Activated T-helper 2 cell treated with anti-CD3 and anti-CD28 coated beads, Interferon-gamma antibody, Interleukin-2, Interleukin-4, amounts not matched to agents 10 μg/mL and 5 μg/mL and 100 μg/mL, durations not matched to agents 14 hours and 24 hours and 36 hours (primary cell): Measurements from ENCODE around the gene RAB36. TPM values are rescaled to one million over a fixed set of nuclear protein-coding genes. Genes with fewer than 3 reads are reported as not detected.

Source experiments
- DNase-seq: peaks from one replicate; pipeline ENCODE4 v3.0.0; 2021; ENCODE audit warnings: low spot score
- H3K27ac Mint-ChIP-seq: one replicate; pipeline ENCODE4 v1.8.0; 2021; ENCODE audit warnings: mixed read lengths
- H3K27me3 Mint-ChIP-seq: one replicate; pipeline ENCODE4 v1.8.0; 2021; ENCODE audit warnings: low read depth, mixed read lengths
- H3K36me3 Mint-ChIP-seq: one replicate; pipeline ENCODE4 v1.8.0; 2021; ENCODE audit warnings: low read depth, mixed read lengths
- H3K4me1 Mint-ChIP-seq: one replicate; pipeline ENCODE4 v1.8.0; 2021; ENCODE audit warnings: low read depth, mixed read lengths
- H3K4me3 Mint-ChIP-seq: one replicate; pipeline ENCODE4 v1.8.0; 2021; ENCODE audit warnings: low read depth, mild to moderate bottlenecking, moderate library complexity, mixed read lengths
- H3K9me3 Mint-ChIP-seq: one replicate; pipeline ENCODE4 v1.8.0; 2021; ENCODE audit warnings: mixed read lengths
- intact Hi-C: fragments of 100-400 bp; cut with micrococcal nuclease; formaldehyde crosslinking; loops from one replicate; pipeline ENCODE4 v1.15.1; 2023
- total RNA-seq: library from RNA; stranded (reverse); gene quantifications from 2 replicates; pipeline ENCODE4 v1.2.3, GENCODE V29; 2022

RAB36 gene, protein sequence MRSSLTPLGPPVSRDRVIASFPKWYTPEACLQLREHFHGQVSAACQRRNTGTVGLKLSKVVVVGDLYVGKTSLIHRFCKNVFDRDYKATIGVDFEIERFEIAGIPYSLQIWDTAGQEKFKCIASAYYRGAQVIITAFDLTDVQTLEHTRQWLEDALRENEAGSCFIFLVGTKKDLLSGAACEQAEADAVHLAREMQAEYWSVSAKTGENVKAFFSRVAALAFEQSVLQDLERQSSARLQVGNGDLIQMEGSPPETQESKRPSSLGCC
- total RNA-seq, result not detected in 2 replicates

DNA sequence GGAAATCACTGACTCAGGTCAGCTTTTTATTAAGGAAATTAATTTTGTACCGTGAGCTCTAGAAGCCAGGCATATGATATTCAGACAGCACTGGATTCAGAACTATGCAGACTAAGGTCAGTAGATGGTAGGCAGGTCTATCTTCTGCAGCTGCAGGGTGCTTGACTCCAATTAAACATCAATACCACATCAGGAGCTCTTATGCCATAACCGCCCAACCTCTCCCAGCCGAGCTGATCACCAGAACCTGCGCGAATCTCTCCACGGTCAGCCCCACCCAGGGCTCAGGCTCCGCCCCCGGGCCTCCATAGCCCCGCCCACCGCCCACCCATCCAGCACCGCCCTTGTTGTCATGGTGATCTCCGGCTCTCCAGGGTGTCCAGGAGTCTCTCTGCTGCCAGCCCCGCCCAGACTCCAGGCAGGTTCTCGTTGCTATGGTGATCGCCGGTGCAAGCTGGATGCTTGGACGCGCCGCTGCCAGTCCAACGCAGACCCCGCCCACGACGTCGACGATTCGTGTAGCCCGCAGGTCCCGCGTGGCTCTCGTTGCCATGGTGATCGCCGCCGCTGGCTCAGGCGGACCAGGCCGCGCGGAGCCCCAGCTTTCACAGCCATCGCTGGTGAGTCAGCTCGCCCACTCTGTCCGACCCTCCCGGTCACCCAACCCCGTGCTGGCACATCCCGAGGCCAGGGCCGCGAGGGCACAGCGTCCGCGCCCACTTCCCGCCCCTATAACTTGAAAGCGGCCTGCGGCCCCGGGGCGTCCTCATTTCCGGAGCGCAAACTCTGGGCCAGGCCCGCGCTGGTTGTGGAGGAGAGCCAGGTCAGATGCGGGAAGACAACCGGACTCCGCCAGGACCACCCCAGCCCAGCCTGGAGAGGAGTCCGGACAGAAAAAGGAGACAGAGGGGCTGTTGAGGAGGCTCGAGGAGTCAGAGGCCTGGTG, at the start of gene RAB36:
RAB36 (plus strand) TSS at position 546 of the 946 bp plus-strand sequence. CDS start 1,140 bp downstream, outside the sequence.
- peak; percentile 85 for DNase-seq
- intact Hi-C loops, result no loop called here
- peaks cover 11% of the 10 kb centered on the region for H3K27me3 Mint-ChIP-seq
- H3K27ac Mint-ChIP-seq, result no peak within 1 kb of the TSS
- H3K4me1 Mint-ChIP-seq, result peaks cover 24% of the 10 kb centered on the region
- no peaks in the 10 kb centered on the region for H3K9me3 Mint-ChIP-seq
- H3K36me3 Mint-ChIP-seq, result no peaks in the 10 kb centered on the region
- H3K4me3 Mint-ChIP-seq, result peak within 1 kb of the TSS; percentile 60

DNA sequence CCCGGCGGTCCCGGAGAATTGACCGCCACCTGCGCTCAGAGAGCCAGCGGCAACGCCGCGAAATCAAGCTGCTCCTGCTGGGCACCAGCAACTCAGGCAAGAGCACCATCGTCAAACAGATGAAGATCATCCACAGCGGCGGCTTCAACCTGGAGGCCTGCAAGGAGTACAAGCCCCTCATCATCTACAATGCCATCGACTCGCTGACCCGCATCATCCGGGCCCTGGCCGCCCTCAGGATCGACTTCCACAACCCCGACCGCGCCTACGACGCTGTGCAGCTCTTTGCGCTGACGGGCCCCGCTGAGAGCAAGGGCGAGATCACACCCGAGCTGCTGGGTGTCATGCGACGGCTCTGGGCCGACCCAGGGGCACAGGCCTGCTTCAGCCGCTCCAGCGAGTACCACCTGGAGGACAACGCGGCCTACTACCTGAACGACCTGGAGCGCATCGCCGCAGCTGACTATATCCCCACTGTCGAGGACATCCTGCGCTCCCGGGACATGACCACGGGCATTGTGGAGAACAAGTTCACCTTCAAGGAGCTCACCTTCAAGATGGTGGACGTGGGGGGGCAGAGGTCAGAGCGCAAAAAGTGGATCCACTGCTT, 49.4 kb upstream of the RAB36 start:
- no peaks in the 10 kb centered on the region for H3K27me3 Mint-ChIP-seq
- no peak for DNase-seq
- no peaks in the 10 kb centered on the region for H3K4me1 Mint-ChIP-seq
- H3K27ac Mint-ChIP-seq, result no peak overlapping the region
- H3K36me3 Mint-ChIP-seq, result no peaks in the 10 kb centered on the region
- H3K4me3 Mint-ChIP-seq, result no peak overlapping the region
- intact Hi-C loops, result no loop called here
- no peaks in the 10 kb centered on the region for H3K9me3 Mint-ChIP-seq

DNA sequence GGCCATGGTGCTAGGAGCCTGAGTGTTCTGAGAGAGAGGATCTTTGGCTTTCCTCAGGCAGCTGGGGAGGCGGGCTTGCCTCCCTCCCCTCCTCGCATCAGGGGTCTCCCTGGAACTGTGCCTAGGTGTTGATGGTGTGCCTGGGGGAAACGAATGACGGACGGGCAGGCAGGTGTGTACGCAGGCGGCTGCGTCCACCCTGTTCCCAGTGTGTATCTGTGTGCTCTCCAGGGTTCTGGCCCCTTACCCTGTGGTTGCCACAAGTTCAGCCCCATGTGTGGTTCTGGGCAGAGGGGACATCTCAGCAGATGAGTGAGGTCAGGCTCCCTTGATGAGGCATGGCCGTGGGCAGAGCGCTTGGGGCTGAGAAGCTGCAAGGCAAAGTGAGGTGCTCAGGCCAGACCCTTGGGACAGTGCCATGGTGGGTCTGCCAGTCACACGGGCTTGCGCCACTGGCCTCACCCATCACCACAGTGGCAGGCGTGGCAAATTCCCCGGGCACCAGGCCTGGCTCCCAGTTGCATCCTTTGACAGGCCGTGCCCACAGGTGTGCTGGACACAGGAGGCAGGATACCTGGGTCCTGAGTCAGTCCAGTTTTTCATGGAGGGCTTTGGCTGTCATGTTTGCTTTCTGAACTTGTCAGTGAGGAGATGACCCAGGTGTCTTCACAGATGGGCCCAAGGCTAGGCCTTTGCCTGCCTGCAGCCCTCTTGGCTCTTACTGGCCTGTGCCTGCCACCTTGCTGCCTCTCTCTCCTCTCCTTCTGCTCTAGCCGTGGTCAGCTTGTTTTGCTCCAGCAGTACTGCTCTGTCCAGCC, 47.7 kb upstream of the RAB36 start:
- intact Hi-C loops, result no loop called here
- Mint-ChIP-seq H3K4me1 (no peaks in the 10 kb centered on the region), H3K27ac (no peak overlapping the region), H3K9me3 (no peaks in the 10 kb centered on the region), H3K4me3 (no peak overlapping the region), H3K27me3 (no peaks in the 10 kb centered on the region), H3K36me3 (no peaks in the 10 kb centered on the region)
- no peak for DNase-seq

GRCh38 chr22:23098230-23098705, 47.0 kb upstream of the RAB36 start:
- Mint-ChIP-seq H3K9me3 (no peaks in the 10 kb centered on the region), H3K27ac (no peak overlapping the region), H3K36me3 (no peaks in the 10 kb centered on the region), H3K4me3 (no peak overlapping the region), H3K27me3 (no peaks in the 10 kb centered on the region), H3K4me1 (no peaks in the 10 kb centered on the region)
- intact Hi-C loops, result no loop called here
- no peak for DNase-seq

- Mint-ChIP-seq H3K9me3 (no peaks in the 10 kb centered on the region), H3K27me3 (no peaks in the 10 kb centered on the region), H3K4me3 (no peak overlapping the region), H3K36me3 (no peaks in the 10 kb centered on the region), H3K4me1 (no peaks in the 10 kb centered on the region), H3K27ac (no peak overlapping the region)
- intact Hi-C loops, result no loop called here
- no peak for DNase-seq
Measured at GRCh38 chr22:23098718-23099530, 46.4 kb upstream of the RAB36 start.

- Mint-ChIP-seq H3K27ac (no peak overlapping the region), H3K4me3 (no peak overlapping the region), H3K36me3 (no peaks in the 10 kb centered on the region), H3K4me1 (no peaks in the 10 kb centered on the region), H3K9me3 (no peaks in the 10 kb centered on the region), H3K27me3 (no peaks in the 10 kb centered on the region)
- intact Hi-C loops, result no loop called here
- no peak for DNase-seq
Measured at GRCh38 chr22:23099531-23099804, 45.8 kb upstream of the RAB36 start.

DNA sequence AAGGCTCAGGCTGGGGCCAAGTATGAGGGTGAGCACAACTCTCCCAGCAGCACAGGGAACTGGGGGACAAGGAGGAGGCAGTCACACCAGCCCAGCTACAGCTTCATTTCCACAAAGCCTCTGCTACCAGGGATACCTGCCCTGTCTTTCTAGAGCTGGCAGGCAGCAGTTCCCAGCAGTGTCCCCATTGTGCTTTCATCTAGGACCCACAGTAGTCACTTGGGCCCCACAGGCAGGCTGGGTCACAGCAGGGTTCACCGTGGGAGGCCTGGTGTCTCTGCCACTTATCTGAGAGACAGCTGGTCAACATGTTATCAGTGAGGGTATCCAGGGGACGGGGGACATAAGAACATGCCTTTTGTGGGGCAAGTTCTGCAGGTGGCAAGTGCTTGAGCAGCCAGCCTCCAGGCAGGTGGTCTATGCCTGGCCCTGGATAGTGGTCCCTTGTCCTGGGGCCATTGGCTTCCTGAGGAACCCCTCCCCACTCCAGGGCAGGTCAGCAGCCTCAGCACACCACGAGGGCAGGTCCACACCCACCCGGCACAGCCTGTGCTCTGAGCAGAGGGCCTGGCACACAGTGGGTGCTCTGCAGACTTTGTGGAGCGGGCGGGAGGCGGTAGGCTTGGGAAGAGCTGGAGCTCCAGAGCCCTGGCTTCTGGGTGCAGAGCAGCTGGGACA, 45.0 kb upstream of the RAB36 start:
- H3K4me1 Mint-ChIP-seq, result no peaks in the 10 kb centered on the region
- H3K36me3 Mint-ChIP-seq, result no peaks in the 10 kb centered on the region
- no peaks in the 10 kb centered on the region for H3K27me3 Mint-ChIP-seq
- no peak overlapping the region for H3K4me3 Mint-ChIP-seq
- DNase-seq, result no peak
- H3K27ac Mint-ChIP-seq, result no peak overlapping the region
- H3K9me3 Mint-ChIP-seq, result no peaks in the 10 kb centered on the region
- intact Hi-C loops, result no loop called here

- no peak overlapping the region for H3K4me3 Mint-ChIP-seq
- no peaks in the 10 kb centered on the region for H3K27me3 Mint-ChIP-seq
- no peaks in the 10 kb centered on the region for H3K4me1 Mint-ChIP-seq
- H3K36me3 Mint-ChIP-seq, result no peaks in the 10 kb centered on the region
- DNase-seq, result no peak
- intact Hi-C loops, result no loop called here
- no peak overlapping the region for H3K27ac Mint-ChIP-seq
- H3K9me3 Mint-ChIP-seq, result no peaks in the 10 kb centered on the region
Measured at GRCh38 chr22:23101524-23101923, 43.8 kb upstream of the RAB36 start.

DNA sequence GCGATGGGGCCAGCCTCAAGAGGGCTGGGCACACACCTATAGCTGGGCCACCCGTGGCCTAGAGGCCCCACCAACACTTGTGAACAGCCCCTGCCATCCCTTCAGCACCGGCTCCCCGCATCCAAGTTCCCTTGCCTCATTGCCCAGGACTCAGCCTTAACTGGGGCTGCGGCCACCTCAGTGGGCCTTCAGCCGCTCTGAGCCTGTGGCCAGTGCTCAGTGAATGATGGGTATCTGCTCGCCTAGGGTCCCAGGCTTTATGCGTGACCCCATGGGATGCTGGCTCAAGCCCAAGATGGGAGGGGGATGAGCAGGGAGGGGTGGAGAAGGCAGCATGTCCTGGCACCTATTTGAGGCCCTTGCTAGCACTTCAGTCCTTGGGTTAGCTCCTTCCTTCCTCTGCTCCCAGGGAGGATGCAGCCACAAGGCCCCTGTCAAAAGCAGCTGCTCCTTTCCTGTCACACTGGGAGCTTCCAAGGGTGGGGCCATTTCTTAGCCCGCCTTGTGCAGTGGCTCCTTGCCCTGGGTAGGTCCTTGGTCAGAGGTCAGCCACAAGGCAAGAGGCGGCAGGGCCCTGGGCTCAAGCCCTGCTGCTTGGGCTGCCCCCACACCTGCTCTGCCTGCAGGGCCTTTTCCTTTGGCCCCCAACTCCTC, 43.1 kb upstream of the RAB36 start:
- Mint-ChIP-seq H3K27ac (no peak overlapping the region), H3K4me1 (no peaks in the 10 kb centered on the region), H3K9me3 (no peaks in the 10 kb centered on the region), H3K27me3 (no peaks in the 10 kb centered on the region), H3K4me3 (no peak overlapping the region), H3K36me3 (no peaks in the 10 kb centered on the region)
- intact Hi-C loops, result no loop called here
- DNase-seq, result no peak

GRCh38 chr22:23102776-23103175, 42.5 kb upstream of the RAB36 start:
- DNase-seq, result no peak
- intact Hi-C loops, result no loop called here
- Mint-ChIP-seq H3K27ac (no peak overlapping the region), H3K36me3 (no peaks in the 10 kb centered on the region), H3K27me3 (no peaks in the 10 kb centered on the region), H3K4me1 (no peaks in the 10 kb centered on the region), H3K9me3 (no peaks in the 10 kb centered on the region), H3K4me3 (no peak overlapping the region)

DNA sequence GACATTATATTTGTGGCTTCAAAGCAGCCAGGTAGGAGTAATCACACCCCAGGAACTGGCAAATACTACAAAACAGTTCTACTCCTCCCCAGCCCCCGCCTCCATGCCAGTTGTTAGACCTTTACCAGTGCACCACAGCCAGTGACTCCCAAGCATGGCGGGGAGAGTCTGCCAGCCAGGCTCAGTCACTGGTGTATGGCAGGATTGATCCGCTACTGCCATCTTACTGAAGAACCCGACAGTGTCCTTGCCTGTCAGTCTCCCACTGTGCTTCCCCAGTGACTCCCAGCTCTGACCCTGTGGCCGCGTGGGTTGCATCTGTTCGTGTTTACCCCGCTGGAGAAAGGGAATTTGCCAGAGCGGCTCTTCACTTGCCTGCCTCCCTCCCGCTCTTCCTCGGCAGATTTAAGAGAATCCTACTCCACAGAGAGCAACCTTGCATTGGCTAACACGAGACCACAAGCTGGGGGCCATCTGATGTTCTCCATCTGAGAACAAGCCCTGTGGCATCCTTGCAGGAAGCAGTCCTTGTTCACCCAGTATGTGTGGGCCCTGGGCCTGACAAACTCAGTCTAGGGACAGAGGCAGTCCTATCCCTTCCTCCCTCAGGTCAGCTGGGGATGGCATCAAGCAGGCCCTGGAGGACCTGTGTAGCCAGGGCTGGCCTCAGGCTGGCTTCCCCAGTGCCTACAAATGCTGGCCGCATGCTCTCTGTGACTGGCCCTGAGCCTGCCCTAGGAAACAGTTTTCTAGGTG, 41.9 kb upstream of the RAB36 start:
- Mint-ChIP-seq H3K27me3 (no peaks in the 10 kb centered on the region), H3K4me1 (no peaks in the 10 kb centered on the region), H3K36me3 (no peaks in the 10 kb centered on the region), H3K27ac (no peak overlapping the region), H3K4me3 (no peak overlapping the region), H3K9me3 (no peaks in the 10 kb centered on the region)
- no peak for DNase-seq
- intact Hi-C loops, result no loop called here
